Measurements from ENCODE around the gene DDX19B.
"Not testable (repeated sequence)": the region's sequence is repeated elsewhere in the genome, so short reads cannot be mapped to it uniquely, and the experiment has no call there.

Gene DDX19B

GRCh38 chr16:70298988-70299938, at the start of gene DDX19B:
Gene DDX19B, plus strand, starts transcription at chr16:70299186. Its CDS starts 112 bp downstream, at chr16:70299298.
- DNase-seq: peak; percentile 22

- DNase-seq: not testable (repeated sequence)
Observed at GRCh38 chr16:70249697-70250096, 49.3 kb upstream of the DDX19B start.

- DNase-seq: no peak
Observed at GRCh38 chr16:70250748-70251628, 48.0 kb upstream of the DDX19B start.

- DNase-seq: peak; percentile 74
Observed at GRCh38 chr16:70251629-70252354, 47.2 kb upstream of the DDX19B start, which contains the start of gene EXOSC6. Gene EXOSC6, minus strand, starts transcription at chr16:70251940. Its CDS starts 40 bp downstream, at chr16:70251900.

GRCh38 chr16:70252355-70252988, 46.5 kb upstream of the DDX19B start:
- DNase-seq: no peak

GRCh38 chr16:70253291-70254106, 45.5 kb upstream of the DDX19B start:
- no peak for DNase-seq

- DNase-seq: no peak
Observed at GRCh38 chr16:70254180-70254964, 44.6 kb upstream of the DDX19B start.

GRCh38 chr16:70254965-70255286, 44.1 kb upstream of the DDX19B start:
- DNase-seq: no peak

- no peak for DNase-seq
Observed at GRCh38 chr16:70255574-70255973, 43.4 kb upstream of the DDX19B start.

GRCh38 chr16:70257391-70257790, 41.6 kb upstream of the DDX19B start:
- no peak for DNase-seq

GRCh38 chr16:70258065-70258464, 40.9 kb upstream of the DDX19B start:
- DNase-seq: no peak

GRCh38 chr16:70258946-70259345, 40.0 kb upstream of the DDX19B start:
- DNase-seq: no peak

- not testable (repeated sequence) for DNase-seq
Observed at GRCh38 chr16:70259903-70260302, 39.1 kb upstream of the DDX19B start.

- DNase-seq: no peak
Observed at GRCh38 chr16:70267516-70267915, 31.5 kb upstream of the DDX19B start.

- not testable (repeated sequence) for DNase-seq
Observed at GRCh38 chr16:70267922-70268321, 31.1 kb upstream of the DDX19B start.

- no peak for DNase-seq
Observed at GRCh38 chr16:70269471-70269870, 29.5 kb upstream of the DDX19B start.

- no peak for DNase-seq
Observed at GRCh38 chr16:70270176-70270575, 28.8 kb upstream of the DDX19B start.

GRCh38 chr16:70271696-70272095, 27.3 kb upstream of the DDX19B start:
- no peak for DNase-seq

GRCh38 chr16:70276392-70276791, 22.6 kb upstream of the DDX19B start:
- no peak for DNase-seq

GRCh38 chr16:70287304-70287971, 11.5 kb upstream of the DDX19B start:
- not testable (repeated sequence) for DNase-seq
